ENCODE measurements around the gene HOMER2.

The HOMER2 gene

DNA sequence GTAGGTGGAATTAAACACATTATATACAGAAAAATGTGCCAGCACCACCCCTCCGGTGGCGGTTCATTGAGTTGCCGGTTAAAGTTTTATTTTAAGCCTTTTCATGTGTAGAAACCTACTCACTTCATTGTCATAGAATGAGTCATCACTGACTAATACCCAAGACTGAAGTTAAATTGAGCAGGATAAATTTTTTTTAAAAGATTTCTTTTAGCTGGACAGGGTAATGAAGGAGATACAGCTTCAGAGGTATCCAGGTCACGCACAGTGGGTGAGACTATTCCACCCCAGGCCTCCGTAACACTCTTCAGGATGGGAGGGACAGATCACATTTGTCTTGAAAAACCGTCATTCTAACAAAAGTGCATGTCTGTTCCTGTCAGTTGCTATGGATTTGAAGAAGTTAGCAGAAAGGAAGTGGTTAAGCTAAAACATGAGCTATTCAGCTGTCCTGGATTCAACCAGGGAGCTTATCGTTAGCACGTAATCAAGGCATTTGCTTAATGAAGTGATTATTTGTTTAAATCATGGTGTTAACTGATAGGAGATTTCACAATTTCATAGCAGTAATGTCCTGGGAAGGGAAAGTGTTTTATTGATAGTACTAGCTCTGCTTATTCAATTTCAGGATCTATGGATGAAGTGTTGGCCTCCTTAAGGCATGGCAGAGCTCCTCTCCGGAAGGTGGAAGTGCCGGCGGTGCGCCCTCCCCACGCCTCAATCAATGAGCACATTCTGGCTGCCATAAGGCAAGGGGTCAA lies 119.7 kb downstream of the HOMER2 start:
- Histone ChIP-seq H3K79me2 (ENCODE audit: insufficient read depth, low read length) (no peaks in the 10 kb centered on the region), H3K4me3 (ENCODE audit: low read length, poor library complexity, severe bottlenecking) (no peak overlapping the region), H3K27me3 (ENCODE audit: insufficient read depth, low read length, poor library complexity, severe bottlenecking) (no peaks in the 10 kb centered on the region), H3K9me2 (replicated peaks; ENCODE audit: low read depth, low read length) (no peaks in the 10 kb centered on the region), H3K9me3 (ENCODE audit: insufficient read depth, low read depth, low read length) (no peaks in the 10 kb centered on the region), H3K9ac (ENCODE audit: low read depth, low read length, poor library complexity, severe bottlenecking) (no peak overlapping the region), H2AFZ (ENCODE audit: low read length) (no peak overlapping the region), H3K4me2 (ENCODE audit: low read depth, low read length, poor library complexity, severe bottlenecking) (no peak overlapping the region), H3F3A (ENCODE audit: low read depth) (no peaks in the 10 kb centered on the region), H3K36me3 (ENCODE audit: insufficient read depth, low read length) (peaks cover 80% of the 10 kb centered on the region; the same call in 1 of the 2 replicates), H3K4me1 (ENCODE audit: insufficient read depth, low read length, poor library complexity, severe bottlenecking) (no peaks in the 10 kb centered on the region), H4K20me1 (ENCODE audit: insufficient read depth, low read length, poor library complexity, severe bottlenecking) (no peaks in the 10 kb centered on the region)
- TF ChIP-seq, protein P1, sequence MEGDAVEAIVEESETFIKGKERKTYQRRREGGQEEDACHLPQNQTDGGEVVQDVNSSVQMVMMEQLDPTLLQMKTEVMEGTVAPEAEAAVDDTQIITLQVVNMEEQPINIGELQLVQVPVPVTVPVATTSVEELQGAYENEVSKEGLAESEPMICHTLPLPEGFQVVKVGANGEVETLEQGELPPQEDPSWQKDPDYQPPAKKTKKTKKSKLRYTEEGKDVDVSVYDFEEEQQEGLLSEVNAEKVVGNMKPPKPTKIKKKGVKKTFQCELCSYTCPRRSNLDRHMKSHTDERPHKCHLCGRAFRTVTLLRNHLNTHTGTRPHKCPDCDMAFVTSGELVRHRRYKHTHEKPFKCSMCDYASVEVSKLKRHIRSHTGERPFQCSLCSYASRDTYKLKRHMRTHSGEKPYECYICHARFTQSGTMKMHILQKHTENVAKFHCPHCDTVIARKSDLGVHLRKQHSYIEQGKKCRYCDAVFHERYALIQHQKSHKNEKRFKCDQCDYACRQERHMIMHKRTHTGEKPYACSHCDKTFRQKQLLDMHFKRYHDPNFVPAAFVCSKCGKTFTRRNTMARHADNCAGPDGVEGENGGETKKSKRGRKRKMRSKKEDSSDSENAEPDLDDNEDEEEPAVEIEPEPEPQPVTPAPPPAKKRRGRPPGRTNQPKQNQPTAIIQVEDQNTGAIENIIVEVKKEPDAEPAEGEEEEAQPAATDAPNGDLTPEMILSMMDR (conservative IDR thresholded peaks at IDR 0.05; ENCODE audit: low read length), result no peak
- no peak for TF ChIP-seq EZH2phosphoT487 (IDR thresholded peaks at IDR 0.05; ENCODE audit: borderline replicate concordance)

DNA sequence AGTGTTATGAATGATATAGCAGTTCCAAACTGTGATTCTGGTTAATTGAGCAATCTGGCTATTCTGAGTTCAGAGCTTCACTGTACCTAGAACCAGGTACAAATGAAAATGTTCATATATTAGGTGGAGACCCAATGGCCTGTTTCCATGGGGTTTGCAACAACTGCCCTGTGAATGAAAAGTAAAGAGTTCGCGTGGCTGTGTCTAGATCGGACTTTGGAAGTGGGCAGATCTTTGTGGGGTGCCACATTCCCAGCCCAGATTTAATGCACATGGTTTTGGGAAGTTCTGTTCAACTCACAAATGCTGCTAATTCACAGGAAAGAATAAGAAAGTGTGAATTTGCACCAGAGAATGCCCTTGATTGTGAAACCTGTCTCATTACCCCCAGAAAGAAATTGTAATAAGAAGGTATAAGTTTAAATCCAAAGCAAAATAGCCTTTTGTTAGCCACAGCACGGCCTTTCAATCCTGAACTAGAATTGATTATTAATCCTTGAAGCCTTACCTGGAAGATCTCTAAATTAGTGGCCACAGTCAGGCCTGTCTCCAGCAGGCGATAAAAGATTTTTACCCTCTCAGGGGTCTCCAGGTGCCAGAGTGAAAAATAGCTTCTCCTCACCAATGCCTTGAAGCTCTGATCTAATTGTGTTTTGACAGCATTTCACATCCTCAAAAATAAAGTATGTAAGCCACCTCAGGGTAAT lies 120.5 kb downstream of the HOMER2 start:
- Histone ChIP-seq H3K9ac (ENCODE audit: low read depth, low read length, poor library complexity, severe bottlenecking) (no peak overlapping the region), H3K79me2 (ENCODE audit: insufficient read depth, low read length) (no peaks in the 10 kb centered on the region), H3K4me3 (ENCODE audit: low read length, poor library complexity, severe bottlenecking) (no peak overlapping the region), H3K9me2 (replicated peaks; ENCODE audit: low read depth, low read length) (no peaks in the 10 kb centered on the region), H2AFZ (ENCODE audit: low read length) (no peak overlapping the region), H3K36me3 (ENCODE audit: insufficient read depth, low read length) (peaks cover 87% of the 10 kb centered on the region; the same call in 1 of the 2 replicates), H3F3A (ENCODE audit: low read depth) (no peaks in the 10 kb centered on the region), H4K20me1 (ENCODE audit: insufficient read depth, low read length, poor library complexity, severe bottlenecking) (no peaks in the 10 kb centered on the region), H3K4me1 (ENCODE audit: insufficient read depth, low read length, poor library complexity, severe bottlenecking) (no peaks in the 10 kb centered on the region), H3K27me3 (ENCODE audit: insufficient read depth, low read length, poor library complexity, severe bottlenecking) (no peaks in the 10 kb centered on the region), H3K4me2 (ENCODE audit: low read depth, low read length, poor library complexity, severe bottlenecking) (no peak overlapping the region), H3K9me3 (ENCODE audit: insufficient read depth, low read depth, low read length) (no peaks in the 10 kb centered on the region)
- TF ChIP-seq, protein P1 (conservative IDR thresholded peaks at IDR 0.05; ENCODE audit: low read length), result no peak

DNA sequence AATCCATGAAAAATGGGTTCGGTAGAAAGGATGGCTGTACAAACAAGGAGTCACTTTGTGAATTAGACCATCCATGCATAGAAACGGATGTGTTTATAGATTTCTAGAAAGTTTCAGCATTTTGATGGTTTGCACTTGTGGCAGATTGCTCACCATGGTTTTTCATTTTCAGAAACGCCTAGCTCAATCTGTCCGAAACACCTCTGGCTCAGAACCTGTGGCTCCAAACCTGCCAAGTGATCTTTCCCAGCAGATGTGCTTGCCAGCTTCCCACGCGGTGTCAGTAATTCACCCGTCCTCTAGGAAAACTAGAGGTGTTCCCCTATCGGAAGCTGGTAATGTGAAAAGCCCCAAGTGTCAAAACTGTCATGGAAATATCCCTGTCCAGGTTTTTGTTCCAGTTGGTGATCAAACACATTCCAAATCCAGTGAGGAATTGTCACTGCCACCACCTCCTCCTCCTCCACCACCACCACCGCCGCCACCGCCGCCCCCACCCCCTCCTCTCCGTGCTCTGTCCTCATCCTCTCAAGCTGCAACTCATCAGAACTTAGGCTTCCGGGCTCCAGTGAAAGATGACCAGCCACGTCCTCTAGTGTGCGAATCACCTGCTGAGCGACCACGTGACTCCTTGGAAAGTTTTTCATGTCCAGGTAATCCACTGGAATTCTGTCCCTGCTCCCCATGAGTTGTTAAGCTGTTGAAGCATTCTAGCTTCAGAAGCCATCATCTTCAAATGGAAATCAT lies 121.9 kb downstream of the HOMER2 start:
- Histone ChIP-seq H3K4me3 (ENCODE audit: low read length, poor library complexity, severe bottlenecking) (no peak overlapping the region), H3K27me3 (ENCODE audit: insufficient read depth, low read length, poor library complexity, severe bottlenecking) (no peaks in the 10 kb centered on the region), H3K4me2 (ENCODE audit: low read depth, low read length, poor library complexity, severe bottlenecking) (no peak overlapping the region), H2AFZ (ENCODE audit: low read length) (no peak overlapping the region), H4K20me1 (ENCODE audit: insufficient read depth, low read length, poor library complexity, severe bottlenecking) (no peaks in the 10 kb centered on the region), H3K79me2 (ENCODE audit: insufficient read depth, low read length) (no peaks in the 10 kb centered on the region), H3K9me2 (replicated peaks; ENCODE audit: low read depth, low read length) (no peaks in the 10 kb centered on the region), H3K9ac (ENCODE audit: low read depth, low read length, poor library complexity, severe bottlenecking) (no peak overlapping the region), H3K4me1 (ENCODE audit: insufficient read depth, low read length, poor library complexity, severe bottlenecking) (no peaks in the 10 kb centered on the region), H3K36me3 (ENCODE audit: insufficient read depth, low read length) (peaks cover 92% of the 10 kb centered on the region; the same call in 1 of the 2 replicates), H3F3A (ENCODE audit: low read depth) (no peaks in the 10 kb centered on the region), H3K9me3 (ENCODE audit: insufficient read depth, low read depth, low read length) (no peaks in the 10 kb centered on the region)
- no peak for TF ChIP-seq EZH2phosphoT487 (IDR thresholded peaks at IDR 0.05; ENCODE audit: borderline replicate concordance)
- TF ChIP-seq, protein P1 (conservative IDR thresholded peaks at IDR 0.05; ENCODE audit: low read length), result no peak

Data from Loucy (cell line).